Activated CD8-positive, alpha-beta T cell treated with anti-CD3 and anti-CD28 coated beads for 36 hours (primary cell): ENCODE measurements around the gene ADAMTS17. TPM values are rescaled to one million over a fixed set of nuclear protein-coding genes. Genes with fewer than 3 reads are reported as not detected.

Experiments
- ATAC-seq: fragments of 200-7000 bp; cut with Tn5 transposase; one replicate; pipeline ENCODE4 v1.10.0; 2021; ENCODE audit warnings: mild to moderate bottlenecking, moderate library complexity
- CTCF ChIA-PET: fragments of 350-600 bp; sonication (Branson Sonifier 250); formaldehyde crosslinking; loops from one replicate; lab custom pipeline; 2021; ENCODE audit warnings: antibody characterized with exemption; lab: Charles Lee
- POLR2A ChIA-PET: fragments of 350-600 bp; sonication (Branson Sonifier 250); formaldehyde crosslinking; loops from one replicate; lab custom pipeline; 2021; ENCODE audit warnings: antibody characterized with exemption; lab: Charles Lee
- DNase-seq: peaks from one replicate; pipeline ENCODE4 v3.0.0-alpha.2; 2020
- H3K27ac Mint-ChIP-seq: one replicate; pipeline ENCODE4 v1.8.0; 2021; ENCODE audit warnings: mild to moderate bottlenecking, mixed read lengths
- H3K27me3 Mint-ChIP-seq: one replicate; pipeline ENCODE4 v1.8.0; 2021; ENCODE audit warnings: mixed read lengths
- H3K36me3 Mint-ChIP-seq: one replicate; pipeline ENCODE4 v1.8.0; 2021; ENCODE audit warnings: low read depth, mixed read lengths
- H3K4me1 Mint-ChIP-seq: one replicate; pipeline ENCODE4 v1.8.0; 2021; ENCODE audit warnings: low read depth, mixed read lengths
- H3K4me3 Mint-ChIP-seq: one replicate; pipeline ENCODE4 v1.8.0; 2021; ENCODE audit warnings: mild to moderate bottlenecking, moderate library complexity, mixed read lengths
- H3K9me3 Mint-ChIP-seq: one replicate; pipeline ENCODE4 v1.8.0; 2021; ENCODE audit warnings: mixed read lengths
- intact Hi-C: fragments of 100-400 bp; cut with micrococcal nuclease; formaldehyde crosslinking; loops from one replicate; pipeline ENCODE4 v1.10.0; 2022
- total RNA-seq, 2 experiments: library from RNA; stranded (reverse); gene quantifications; one replicate each; pipeline ENCODE4 v1.2.3, GENCODE V29; 2021
- TF ChIP-seq, protein P1 (sequence below): fragments of 200-600 bp; IDR thresholded peaks from one replicate; pipeline ENCODE4 v1.8.0; 2022; ENCODE audit warnings: antibody characterized with exemption, mild to moderate bottlenecking

The ADAMTS17 gene
- total RNA-seq, 2 experiments from 2014 or later = 0.60 to 1.5 TPM

DNA sequence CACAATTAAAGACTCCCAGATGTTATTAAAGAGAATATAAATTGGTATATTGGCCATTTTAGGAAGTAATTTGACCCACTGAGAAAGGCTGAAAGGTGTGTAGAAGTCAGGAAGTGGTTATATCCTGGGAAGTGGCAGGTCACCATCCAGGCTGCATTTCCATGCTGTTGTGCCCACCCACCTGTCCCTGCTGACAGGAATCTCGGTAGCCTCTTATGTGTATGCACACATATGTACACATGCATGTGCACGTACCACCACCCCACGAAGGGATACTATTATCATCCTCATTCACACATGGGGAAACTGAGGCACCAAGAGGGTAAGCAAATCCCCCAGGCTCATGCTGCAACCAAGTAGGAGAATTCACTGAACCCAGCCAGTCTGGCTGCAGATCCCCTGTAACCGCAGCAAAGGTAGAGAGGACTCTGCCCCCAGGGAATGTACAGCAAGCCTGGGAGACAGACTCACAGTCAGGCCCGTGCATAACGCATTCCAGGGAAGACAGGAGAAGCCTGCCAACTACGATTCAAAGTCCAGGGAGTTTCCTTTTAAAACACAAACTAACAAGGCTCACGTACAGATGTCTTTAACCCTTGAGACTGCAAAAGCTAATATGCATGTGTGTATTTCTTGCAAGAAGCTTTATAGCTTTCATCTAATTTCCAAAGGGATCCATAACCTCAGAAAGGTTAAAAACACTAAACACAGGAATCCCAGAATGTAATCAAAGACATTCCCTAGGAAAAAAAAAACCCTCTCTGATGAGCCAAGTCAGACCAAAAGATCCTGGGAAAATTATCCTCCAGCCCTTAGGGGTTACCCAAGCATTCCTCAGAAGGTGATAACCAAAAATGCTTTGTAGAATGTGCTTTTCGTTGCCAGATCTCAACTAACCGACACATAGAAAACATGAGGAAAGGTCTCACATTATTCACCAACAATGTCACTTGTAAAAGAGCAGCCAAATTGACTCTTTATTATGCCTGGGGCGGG lies 129.6 kb downstream of the ADAMTS17 start:
- no peaks in the 10 kb centered on the region for H3K9me3 Mint-ChIP-seq
- POLR2A ChIA-PET = interaction anchor here (0.6 kb wide), 1 partner anchor 767 kb away, joined by 3 read pairs; no protein-coding TSS in a partner anchor

DNA sequence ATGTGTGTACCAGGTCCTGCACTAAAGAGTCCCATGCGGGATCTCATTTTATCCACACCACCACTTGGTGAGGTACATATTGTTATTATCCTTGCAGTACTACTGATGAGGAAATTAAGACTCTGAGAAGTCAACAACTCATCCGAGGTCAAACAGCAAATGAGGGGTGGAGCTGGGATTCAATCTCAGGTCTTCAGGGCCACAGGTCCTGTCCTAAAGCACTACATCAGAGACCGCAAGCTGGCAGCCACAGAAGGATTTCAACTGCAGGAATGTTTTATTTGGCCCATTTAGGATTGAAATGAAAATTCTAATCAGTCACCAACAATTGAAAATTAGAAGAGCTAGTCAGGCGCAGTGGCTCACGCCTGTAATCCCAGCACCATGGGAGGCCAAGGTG lies 131.4 kb downstream of the ADAMTS17 start:
- intact Hi-C loops = no loop called here
- ChIA-PET POLR2A (no interaction called here), CTCF (interaction anchor here (1.0 kb wide), 1 partner anchor 14 kb away, joined by 3 read pairs; no protein-coding TSS in a partner anchor)
- Mint-ChIP-seq H3K4me3 (no peak overlapping the region), H3K27me3 (no peaks in the 10 kb centered on the region), H3K36me3 (no peaks in the 10 kb centered on the region), H3K9me3 (no peaks in the 10 kb centered on the region), H3K4me1 (no peaks in the 10 kb centered on the region), H3K27ac (no peak overlapping the region)
- TF ChIP-seq, protein P1, sequence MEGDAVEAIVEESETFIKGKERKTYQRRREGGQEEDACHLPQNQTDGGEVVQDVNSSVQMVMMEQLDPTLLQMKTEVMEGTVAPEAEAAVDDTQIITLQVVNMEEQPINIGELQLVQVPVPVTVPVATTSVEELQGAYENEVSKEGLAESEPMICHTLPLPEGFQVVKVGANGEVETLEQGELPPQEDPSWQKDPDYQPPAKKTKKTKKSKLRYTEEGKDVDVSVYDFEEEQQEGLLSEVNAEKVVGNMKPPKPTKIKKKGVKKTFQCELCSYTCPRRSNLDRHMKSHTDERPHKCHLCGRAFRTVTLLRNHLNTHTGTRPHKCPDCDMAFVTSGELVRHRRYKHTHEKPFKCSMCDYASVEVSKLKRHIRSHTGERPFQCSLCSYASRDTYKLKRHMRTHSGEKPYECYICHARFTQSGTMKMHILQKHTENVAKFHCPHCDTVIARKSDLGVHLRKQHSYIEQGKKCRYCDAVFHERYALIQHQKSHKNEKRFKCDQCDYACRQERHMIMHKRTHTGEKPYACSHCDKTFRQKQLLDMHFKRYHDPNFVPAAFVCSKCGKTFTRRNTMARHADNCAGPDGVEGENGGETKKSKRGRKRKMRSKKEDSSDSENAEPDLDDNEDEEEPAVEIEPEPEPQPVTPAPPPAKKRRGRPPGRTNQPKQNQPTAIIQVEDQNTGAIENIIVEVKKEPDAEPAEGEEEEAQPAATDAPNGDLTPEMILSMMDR = no peak
- DNase-seq = no peak
- ATAC-seq = no peak

More for the DNA sequence above, 129.6 kb downstream of the ADAMTS17 start:
- TF ChIP-seq, protein P1 = no peak
- Mint-ChIP-seq H3K36me3 (no peaks in the 10 kb centered on the region), H3K4me1 (no peaks in the 10 kb centered on the region), H3K27me3 (no peaks in the 10 kb centered on the region), H3K4me3 (no peak overlapping the region), H3K27ac (no peak overlapping the region)
- DNase-seq (no peak), ATAC-seq (no peak)
- intact Hi-C loops = no loop called here
- CTCF ChIA-PET = no interaction called here

DNA sequence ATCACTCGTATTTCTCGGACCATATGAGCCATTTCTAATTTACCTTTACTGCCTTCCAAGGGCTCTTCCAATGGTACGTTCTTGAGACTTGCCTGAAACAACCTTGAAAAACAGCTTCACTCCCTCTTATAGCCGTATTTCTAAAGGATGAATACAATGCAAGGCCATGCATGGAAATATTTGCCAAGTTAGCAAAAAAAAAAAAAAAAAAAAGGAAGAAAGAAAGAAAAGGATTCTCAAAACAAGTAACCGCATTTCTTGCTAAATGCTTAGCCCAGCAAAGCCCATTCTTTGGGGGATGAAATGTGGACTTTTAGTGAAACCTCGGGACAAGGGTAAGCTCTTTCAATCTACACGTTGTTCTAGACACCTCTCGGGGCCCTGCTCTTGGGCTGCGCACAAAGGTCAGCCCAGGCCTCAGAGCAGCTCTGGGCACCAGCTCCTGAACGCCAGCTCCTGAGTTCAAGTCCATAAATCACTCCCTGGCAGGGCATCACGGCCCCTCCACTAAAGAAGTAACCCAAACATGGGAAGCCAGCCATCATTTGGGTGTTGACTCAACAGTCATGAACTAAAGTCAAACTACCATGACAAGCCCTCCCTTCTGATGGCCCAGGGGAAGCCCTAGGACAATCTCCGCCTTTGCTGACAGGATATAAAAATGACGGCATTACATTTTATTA lies 132.7 kb downstream of the ADAMTS17 start:
- CTCF ChIA-PET = no interaction called here
- POLR2A ChIA-PET = no interaction called here
- H3K27ac Mint-ChIP-seq = no peak overlapping the region

DNA sequence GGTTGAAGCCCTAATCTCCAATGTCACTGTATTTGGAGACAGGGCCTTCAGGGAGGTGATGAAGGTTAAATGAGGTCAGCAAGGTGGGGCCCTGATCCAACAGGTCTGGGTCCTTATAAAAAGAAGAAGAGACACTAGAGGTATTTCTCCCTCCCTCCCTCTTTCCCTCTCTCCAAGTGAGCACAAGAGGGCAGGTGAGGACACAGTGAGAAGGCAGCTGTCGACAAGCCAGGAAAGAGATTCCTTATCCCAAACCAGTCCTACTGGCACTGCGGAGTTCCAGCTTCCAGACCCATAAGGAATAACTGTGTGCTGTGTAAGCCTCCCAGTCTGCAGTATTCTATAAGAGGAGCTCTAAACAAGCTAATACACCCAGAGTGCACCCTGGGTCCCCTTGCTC lies 134.7 kb downstream of the ADAMTS17 start:
- POLR2A ChIA-PET = no interaction called here
- no peaks in the 10 kb centered on the region for H3K36me3 Mint-ChIP-seq
- no peak overlapping the region for H3K4me3 Mint-ChIP-seq
- no peak overlapping the region for H3K27ac Mint-ChIP-seq
- ATAC-seq (no peak), DNase-seq (no peak)
- intact Hi-C loops = no loop called here
- peaks cover 4% of the 10 kb centered on the region for H3K4me1 Mint-ChIP-seq
- CTCF ChIA-PET = no interaction called here
- TF ChIP-seq, protein P1 = no peak
- no peaks in the 10 kb centered on the region for H3K27me3 Mint-ChIP-seq
- no peaks in the 10 kb centered on the region for H3K9me3 Mint-ChIP-seq

More for the DNA sequence above, 132.7 kb downstream of the ADAMTS17 start:
- Mint-ChIP-seq H3K9me3 (no peaks in the 10 kb centered on the region), H3K36me3 (no peaks in the 10 kb centered on the region), H3K27me3 (no peaks in the 10 kb centered on the region), H3K4me3 (no peak overlapping the region), H3K4me1 (no peaks in the 10 kb centered on the region)
- DNase-seq (no peak), ATAC-seq (no peak)
- TF ChIP-seq, protein P1 = no peak
- intact Hi-C loops = no loop called here

DNA sequence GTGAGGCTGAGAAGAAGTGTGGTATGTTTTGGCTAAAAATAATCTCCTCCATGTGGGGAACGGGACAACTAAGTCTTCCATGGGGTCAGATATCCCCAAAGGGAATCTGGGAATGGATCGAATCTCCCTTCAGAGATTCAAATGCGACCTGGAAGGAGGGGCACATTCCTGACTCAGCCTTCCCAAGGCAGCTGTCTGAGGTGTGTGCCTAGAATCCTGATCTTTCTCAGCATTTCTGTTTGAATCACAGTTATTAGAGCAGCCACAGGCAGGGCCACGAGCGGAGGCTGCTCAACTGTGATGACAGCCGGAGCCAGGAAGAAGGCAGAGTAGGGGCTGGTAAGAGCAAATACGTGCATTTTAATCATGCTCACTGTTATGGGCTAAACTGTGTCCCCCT lies 135.1 kb downstream of the ADAMTS17 start:
- Mint-ChIP-seq H3K36me3 (no peaks in the 10 kb centered on the region), H3K27me3 (no peaks in the 10 kb centered on the region), H3K9me3 (no peaks in the 10 kb centered on the region), H3K27ac (no peak overlapping the region), H3K4me3 (no peak overlapping the region), H3K4me1 (peaks cover 9% of the 10 kb centered on the region)
- ATAC-seq (no peak), DNase-seq (no peak)
- ChIA-PET POLR2A (no interaction called here), CTCF (no interaction called here)
- intact Hi-C loops = no loop called here
- TF ChIP-seq, protein P1 = no peak
